GM12878 (cell line): Measurements from ENCODE around the gene CCDC57. TPM values are rescaled to one million over a fixed set of nuclear protein-coding genes. Genes with fewer than 3 reads are reported as not detected.

Experiments used
- ATAC-seq: fragments of 200-7000 bp; cut with Tn5 transposase; 3 replicates; pipeline ENCODE4 v1.9.1; 2020; ENCODE audit warnings: mild to moderate bottlenecking, moderate library complexity
- BruUV-seq: library from RNA; stranded (reverse); fragments of 400-500 nt; replicated peaks from 2 replicates; lab custom pipeline; 2021; lab: Mats Ljungman, UMichigan
- CTCF ChIA-PET: fragments of 300-600 bp; sonication (Branson Sonifier 250); formaldehyde crosslinking; extraction: SDS; loops from one replicate; lab custom pipeline; 2021; ENCODE audit warnings: inconsistent platforms; lab: Yijun Ruan, JAX
- POLR2A ChIA-PET: fragments of 350-600 bp; formaldehyde crosslinking; extraction: SDS; loops from one replicate; lab custom pipeline; 2021; ENCODE audit warnings: inconsistent platforms; lab: Charles Lee
- RAD21 ChIA-PET: fragments of 300-600 bp; sonication (Branson Sonifier 250); formaldehyde crosslinking; loops from one replicate; lab custom pipeline; 2023; ENCODE audit warnings: antibody characterized with exemption; ENCODE audit not compliant: unreplicated experiment; lab: Charles Lee
- SMC1A ChIA-PET: fragments of 300-600 bp; sonication (Branson Sonifier 250); formaldehyde crosslinking; loops from one replicate; lab custom pipeline; 2023; ENCODE audit not compliant: unreplicated experiment, uncharacterized antibody; lab: Charles Lee
- DNase-seq: peaks from one replicate; pipeline ENCODE4 v3.0.0-alpha.2; 2011; ENCODE audit warnings: low read depth, low spot score
- FAIRE-seq: peaks from 3 replicates; lab custom pipeline; 2011; peaks lifted over from hg19 to GRCh38; lab: Jason Lieb, UNC
- H2AFZ ChIP-seq: 2 replicates; pipeline ENCODE4 v1.6.0; 2011; ENCODE audit warnings: low read depth, low read length, control low read depth; ENCODE audit not compliant: control insufficient read depth
- H3K27ac ChIP-seq: 2 replicates; pipeline ENCODE4 v1.5.1; 2011; ENCODE audit warnings: control low read depth; ENCODE audit not compliant: control insufficient read depth, insufficient read depth
- H3K27me3 ChIP-seq, 2 experiments: replicated peaks in 1 of 2; 2 replicates each; pipeline versions ENCODE4 v1.6.0 to v1.6.1; 2011; ENCODE audit warnings: low read length in 1 of 2; ENCODE audit not compliant: control insufficient read depth in 2 of 2, insufficient read depth in 2 of 2
- H3K36me3 ChIP-seq, 2 experiments: 2 replicates each; pipeline ENCODE4 v1.5.1; 2011; ENCODE audit warnings: low read length in 1 of 2; ENCODE audit not compliant: control insufficient read depth in 2 of 2, insufficient read depth in 2 of 2
- H3K4me1 ChIP-seq: 2 replicates; pipeline ENCODE4 v1.6.1; 2011; ENCODE audit warnings: mild to moderate bottlenecking, low read length, moderate library complexity, mixed read lengths; ENCODE audit not compliant: control insufficient read depth, insufficient read depth
- H3K4me2 ChIP-seq: 2 replicates; pipeline ENCODE4 v1.6.0; 2011; ENCODE audit warnings: control low read depth; ENCODE audit not compliant: control insufficient read depth, insufficient read depth
- H3K4me3 ChIP-seq: fragments of 200-600 bp; sonication (generic); 2 replicates; pipeline ENCODE4 v1.5.1; 2016
- H3K79me2 ChIP-seq: 2 replicates; pipeline ENCODE4 v1.6.0; 2011; ENCODE audit warnings: low read length; ENCODE audit not compliant: control insufficient read depth, insufficient read depth
- H3K9ac ChIP-seq: 2 replicates; pipeline ENCODE4 v1.8.0; 2011; ENCODE audit warnings: low read length, control low read depth, mixed read lengths; ENCODE audit not compliant: control insufficient read depth, insufficient read depth
- H3K9me3 ChIP-seq: replicated peaks from 3 replicates; pipeline ENCODE4 v1.5.1; 2011; ENCODE audit warnings: mild to moderate bottlenecking, low read length; ENCODE audit not compliant: control insufficient read depth, insufficient read depth
- H4K20me1 ChIP-seq: 2 replicates; pipeline ENCODE4 v1.6.0; 2011; ENCODE audit not compliant: control insufficient read depth, insufficient read depth
- CREB1 ChIP-seq: IDR thresholded peaks from 2 replicates; pipeline ENCODE4 v1.6.1; 2012; ENCODE audit warnings: low read depth, mild to moderate bottlenecking, inconsistent platforms
- MTA2 ChIP-seq: fragments of 450-650 bp; IDR thresholded peaks from 2 replicates; pipeline ENCODE4 v1.6.1; 2016; ENCODE audit warnings: low read depth, mild to moderate bottlenecking, moderate library complexity
- NKRF ChIP-seq: fragments of 450-650 bp; conservative IDR thresholded peaks from 2 replicates; pipeline ENCODE4 v1.6.1; 2017; ENCODE audit warnings: mild to moderate bottlenecking, moderate library complexity
- POLR2AphosphoS5 ChIP-seq: IDR thresholded peaks from 2 replicates; pipeline ENCODE4 v1.6.1; 2011; ENCODE audit warnings: mild to moderate bottlenecking, low read length, inconsistent platforms
- SKIL ChIP-seq: fragments of 450-650 bp; IDR thresholded peaks from 2 replicates; pipeline ENCODE4 v1.6.1; 2017; ENCODE audit warnings: mild to moderate bottlenecking, low read depth, inconsistent platforms; ENCODE audit not compliant: poor library complexity, severe bottlenecking
- SPI1 ChIP-seq: IDR thresholded peaks from 2 replicates; pipeline ENCODE4 v1.6.1; 2011; ENCODE audit warnings: low read depth, mild to moderate bottlenecking, low read length, moderate library complexity, borderline replicate concordance; ENCODE audit not compliant: insufficient read depth
- TCF12 ChIP-seq: IDR thresholded peaks from 2 replicates; pipeline ENCODE4 v1.6.1; 2011; ENCODE audit warnings: low read depth, mild to moderate bottlenecking, low read length
- WRNIP1 ChIP-seq: IDR thresholded peaks from 2 replicates; pipeline ENCODE4 v1.6.1; 2011; ENCODE audit warnings: low read depth, low read length, improper control_type of control experiment, borderline replicate concordance
- YY1 ChIP-seq: IDR thresholded peaks from 2 replicates; pipeline ENCODE4 v1.6.1; 2011; ENCODE audit warnings: low read depth, mild to moderate bottlenecking, low read length
- ZBTB40 ChIP-seq: fragments of 450-650 bp; IDR thresholded peaks from 2 replicates; pipeline ENCODE4 v1.6.1; 2016; ENCODE audit warnings: mild to moderate bottlenecking, moderate library complexity, borderline replicate concordance
- WGBS: methylation state at CpG from one replicate; pipeline ENCODE4 v1.1.6; 2016; ENCODE audit warnings: low lambda C conversion rate; ENCODE audit not compliant: insufficient replicate concordance, insufficient coverage; ENCODE audit errors: missing lambda C conversion rate; 5-methylcytosine and 5-hydroxymethylcytosine counted together
- in situ Hi-C: fragments of 300-500 bp; cut with MboI; formaldehyde crosslinking; loops from 9 replicates; pipeline ENCODE4 v1.14.3; 2018; ENCODE audit warnings: mixed read lengths
- intact Hi-C: fragments of 100-400 bp; cut with micrococcal nuclease; formaldehyde crosslinking; loops from one replicate; pipeline ENCODE4 v1.14.2; 2022; ENCODE audit not compliant: unreplicated experiment
- polyA plus RNA-seq, 11 experiments: library from polyadenylated mRNA; depleted of rRNA in 4 of 11; unstranded in 6 of 11; stranded (reverse) in 5 of 11; fragments of >200 nt; fragmentation: Nextera tagmentation in 4 of 11; fragmentation: Illumina TruSeq in 1 of 11; extraction: Ambion mirVana in 4 of 11; extraction: Trizol in 1 of 11; gene quantifications; 1 replicate in 1 of 11; 2 replicates in 10 of 11; pipeline versions ENCODE4 v1.2.1 to v1.2.3, GENCODE V29; 2011 to 2016; ENCODE audit warnings: inconsistent platforms in 2 of 11, missing spikeins in 2 of 11, low read depth in 1 of 11
- total RNA-seq, 4 experiments: library from RNA; depleted of rRNA in 3 of 4; stranded (reverse); fragments of >200 nt in 3 of 4; fragmentation: Illumina TruSeq in 1 of 4; extraction: Trizol in 1 of 4; gene quantifications; 2 replicates each; pipeline versions ENCODE4 v1.2.1 to v1.2.3, GENCODE V29; 2013 to 2021

CCDC57 gene
- total and polyA plus RNA-seq, 10 of the 15 experiments (the other 5 are each of a cell fraction or from before 2014, with no cell fraction given) = 5.4 to 123 (median 45.8) TPM

GRCh38 chr17:82228842-82229697 is 16.4 kb upstream of the CCDC57 start, which contains the start of gene SLC16A3 (continued):
- TF ChIP-seq NKRF (peak; percentile 69), POLR2AphosphoS5 (peak; percentile 91), CREB1 (peak; percentile 76)

GRCh38 chr17:82228278-82228841 is 15.7 kb upstream of the CCDC57 start:
- in situ Hi-C loops (no loop called here), intact Hi-C loops (loop anchor here (2.0 kb wide), 1 partner anchor 16 kb away; the partner anchor contains the start of gene CCDC57)
- H3K4me1 ChIP-seq = peaks cover 16% of the 10 kb centered on the region
- WGBS = 2% methylated on average over 51 of the region's 63 CpGs
- ChIA-PET POLR2A (interaction anchor here (1.0 to 3.9 kb wide), 11 partner anchors 8 to 191 kb away, joined by 3 to 17 read pairs (median 6); partner anchors contain the start of gene DCXR), SMC1A (interaction anchor here (0.7 to 1.8 kb wide), 3 partner anchors 15 to 69 kb away, joined by 3 to 10 read pairs (median 3); no protein-coding TSS in a partner anchor), CTCF (interaction anchor here (0.8 to 1.2 kb wide), 2 partner anchors 22 to 68 kb away, joined by 3 read pairs; no protein-coding TSS in a partner anchor), RAD21 (interaction anchor here (1.5 kb wide), 1 partner anchor 73 kb away, joined by 5 read pairs; no protein-coding TSS in a partner anchor)
- H3K9me3 ChIP-seq = no peaks in the 10 kb centered on the region
- ATAC-seq (peak; percentile 55), FAIRE-seq (no peak), DNase-seq (no peak)
- peak overlapping the region; percentile 71 for H2AFZ ChIP-seq
- H3K27me3 ChIP-seq = no peaks in the 10 kb centered on the region
- peak overlapping the region; percentile 95 for H3K4me2 ChIP-seq
- peak overlapping the region; percentile 80 for H3K9ac ChIP-seq
- H3K79me2 ChIP-seq = peaks cover 52% of the 10 kb centered on the region
- no TSS peak for BruUV-seq
- peak overlapping the region; percentile 99 for H3K4me3 ChIP-seq
- no peaks in the 10 kb centered on the region; a peak in 2 of 4 replicates for H3K36me3 ChIP-seq
- no peaks in the 10 kb centered on the region for H4K20me1 ChIP-seq
- peak overlapping the region; percentile 83 for H3K27ac ChIP-seq
- TF ChIP-seq CREB1 (0 out of 2 replicates have a peak, but pooled peaks have one; percentile 16), ZBTB40 (peak; percentile 27; the same call in 1 of the 2 replicates), YY1 (0 out of 2 replicates have a peak, but pooled peaks have one; percentile 14), MTA2 (no peak), SKIL (no peak), WRNIP1 (no peak), TCF12 (0 out of 2 replicates have a peak, but pooled peaks have one; percentile 15), SPI1 (0 out of 2 replicates have a peak, but pooled peaks have one; percentile 10)
